Smooth muscle cell of the brain vasculature (primary cell): ENCODE data around the gene ABR.

Experiments used
- DNase-seq: peaks from one replicate; pipeline ENCODE4 v3.0.0-alpha.2; 2012; ENCODE audit warnings: low read depth, low spot score

The ABR gene

DNA sequence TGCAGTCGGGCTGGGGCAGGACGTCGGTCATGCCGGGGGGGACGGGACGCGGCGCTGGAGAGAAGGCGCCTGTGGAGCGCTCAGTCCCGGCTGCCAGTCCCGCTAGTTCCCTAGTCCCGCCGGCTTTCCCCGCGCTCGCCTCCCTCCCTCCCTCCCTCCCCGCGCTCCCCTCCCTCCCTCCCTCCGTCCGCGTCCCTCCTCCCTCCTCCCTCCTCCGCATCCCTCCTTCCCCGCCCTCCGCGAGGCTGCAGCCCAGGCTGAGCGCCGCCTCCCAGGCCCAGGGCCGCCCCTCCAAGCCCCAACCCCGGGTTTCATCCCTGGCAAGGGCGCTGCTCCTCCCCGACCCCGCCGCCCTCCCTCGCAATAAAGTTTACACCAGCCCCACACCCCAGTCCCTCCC, 148.1 kb downstream of the ABR start:
- DNase-seq = no peak

GRCh38 chr17:1030684-1031532, 148.9 kb downstream of the ABR start:
- DNase-seq = no peak

- no peak for DNase-seq
Observed at GRCh38 chr17:1029922-1030644, 149.7 kb downstream of the ABR start.

DNA sequence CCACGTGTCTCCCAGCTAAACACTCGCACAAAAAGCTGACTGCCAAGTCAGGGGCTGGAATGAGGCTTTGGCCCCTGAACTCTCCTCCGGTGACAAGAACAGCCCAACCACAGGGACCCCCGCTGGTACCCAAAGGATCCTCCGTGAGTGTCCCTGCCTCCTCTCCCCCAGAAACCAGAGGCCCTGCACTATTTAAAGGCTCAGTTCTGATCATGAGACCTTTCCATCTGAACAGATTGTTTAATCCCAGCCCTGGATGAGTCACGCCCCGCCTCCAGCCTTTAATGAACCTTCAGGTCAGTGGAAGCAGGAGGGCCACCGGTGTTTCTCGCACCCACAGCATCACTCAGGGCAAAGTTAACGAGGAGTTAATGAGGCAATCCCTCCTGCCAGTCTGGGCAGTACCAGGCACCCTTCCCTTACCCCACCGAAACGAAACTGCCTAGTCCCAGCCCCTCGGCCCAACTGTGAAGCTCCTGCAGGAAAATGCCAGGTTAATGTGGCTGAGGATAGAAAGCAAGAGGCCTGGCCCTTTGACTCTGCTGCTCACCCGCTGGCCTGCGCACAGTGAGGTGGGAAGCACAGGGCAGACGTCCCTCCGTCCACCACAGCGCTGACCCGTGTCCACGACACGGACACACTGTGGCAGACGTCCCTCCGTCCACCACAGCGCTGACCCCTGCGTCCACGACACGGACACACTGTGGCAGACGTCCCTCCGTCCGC, 150.4 kb downstream of the ABR start:
- DNase-seq = no peak

- no peak for DNase-seq
Observed at GRCh38 chr17:1027044-1027443, 152.7 kb downstream of the ABR start.

GRCh38 chr17:1026599-1026975, 153.2 kb downstream of the ABR start:
- no peak for DNase-seq

GRCh38 chr17:1025733-1026598, 153.8 kb downstream of the ABR start:
- DNase-seq = no peak

DNA sequence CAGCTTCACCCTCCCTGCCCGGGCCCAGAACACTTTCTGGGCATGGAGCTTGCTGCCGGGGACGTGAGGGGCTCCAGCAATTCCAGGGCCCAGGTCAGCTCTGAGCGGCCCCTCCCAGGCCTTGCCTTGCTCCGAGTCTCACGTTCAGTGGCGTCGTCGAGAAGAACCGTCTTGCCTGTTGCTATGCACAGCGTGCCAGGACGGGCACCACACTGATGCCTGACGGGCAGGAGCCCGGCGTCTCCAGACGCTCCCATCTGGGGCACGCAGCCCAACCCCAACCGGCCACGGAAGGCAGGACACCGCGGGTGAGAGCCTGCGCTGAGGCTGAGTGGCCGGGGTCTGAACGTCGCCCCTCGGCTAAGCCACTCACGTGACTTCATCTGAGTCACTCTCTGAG, 155.7 kb downstream of the ABR start:
- DNase-seq = no peak

GRCh38 chr17:1022278-1023024, 157.3 kb downstream of the ABR start:
- DNase-seq = no peak

DNA sequence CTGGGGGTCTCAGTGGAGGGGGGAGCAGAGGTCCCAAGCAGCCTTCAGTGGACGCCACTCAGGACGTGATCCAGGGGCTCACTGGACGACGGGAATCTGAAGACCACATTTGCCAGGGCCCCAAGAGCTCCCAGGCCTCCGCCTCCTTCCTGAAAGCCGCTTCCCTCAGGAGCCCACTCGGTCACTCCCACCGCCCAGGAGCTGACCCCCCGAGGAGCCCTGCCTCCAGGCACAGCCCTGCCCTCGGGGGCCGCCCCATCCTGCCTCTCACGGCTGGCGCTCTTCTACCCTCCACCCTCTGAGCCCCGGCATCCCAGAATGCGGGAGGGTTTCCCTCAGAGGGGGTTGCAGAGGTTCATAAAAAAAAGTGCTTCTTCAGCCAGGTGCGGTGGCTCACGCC, 158.6 kb downstream of the ABR start:
- no peak for DNase-seq

DNA sequence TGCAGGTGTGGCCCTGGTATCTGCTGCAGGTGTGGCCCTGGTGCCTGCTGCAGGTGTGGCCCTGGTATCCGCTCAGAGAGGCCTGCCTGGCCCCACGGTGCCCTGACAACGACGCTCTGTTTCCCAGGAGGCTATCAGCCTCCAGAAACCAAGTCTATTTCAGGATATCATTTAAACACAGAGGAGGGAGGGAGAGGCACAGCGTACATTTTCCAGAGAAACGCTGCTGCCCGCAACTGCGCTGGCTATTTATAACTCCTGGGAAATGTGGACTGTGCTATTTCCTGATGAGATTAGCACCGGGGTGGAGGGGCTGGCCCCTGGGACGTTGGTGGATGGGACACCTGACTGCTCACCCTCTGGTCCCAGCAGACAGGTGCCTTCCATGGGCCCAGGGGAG, 160.3 kb downstream of the ABR start:
- no peak for DNase-seq

GRCh38 chr17:1018547-1018946, 161.2 kb downstream of the ABR start:
- DNase-seq = no peak

- DNase-seq = no peak
Observed at GRCh38 chr17:1013729-1014090, 166.1 kb downstream of the ABR start.

DNA sequence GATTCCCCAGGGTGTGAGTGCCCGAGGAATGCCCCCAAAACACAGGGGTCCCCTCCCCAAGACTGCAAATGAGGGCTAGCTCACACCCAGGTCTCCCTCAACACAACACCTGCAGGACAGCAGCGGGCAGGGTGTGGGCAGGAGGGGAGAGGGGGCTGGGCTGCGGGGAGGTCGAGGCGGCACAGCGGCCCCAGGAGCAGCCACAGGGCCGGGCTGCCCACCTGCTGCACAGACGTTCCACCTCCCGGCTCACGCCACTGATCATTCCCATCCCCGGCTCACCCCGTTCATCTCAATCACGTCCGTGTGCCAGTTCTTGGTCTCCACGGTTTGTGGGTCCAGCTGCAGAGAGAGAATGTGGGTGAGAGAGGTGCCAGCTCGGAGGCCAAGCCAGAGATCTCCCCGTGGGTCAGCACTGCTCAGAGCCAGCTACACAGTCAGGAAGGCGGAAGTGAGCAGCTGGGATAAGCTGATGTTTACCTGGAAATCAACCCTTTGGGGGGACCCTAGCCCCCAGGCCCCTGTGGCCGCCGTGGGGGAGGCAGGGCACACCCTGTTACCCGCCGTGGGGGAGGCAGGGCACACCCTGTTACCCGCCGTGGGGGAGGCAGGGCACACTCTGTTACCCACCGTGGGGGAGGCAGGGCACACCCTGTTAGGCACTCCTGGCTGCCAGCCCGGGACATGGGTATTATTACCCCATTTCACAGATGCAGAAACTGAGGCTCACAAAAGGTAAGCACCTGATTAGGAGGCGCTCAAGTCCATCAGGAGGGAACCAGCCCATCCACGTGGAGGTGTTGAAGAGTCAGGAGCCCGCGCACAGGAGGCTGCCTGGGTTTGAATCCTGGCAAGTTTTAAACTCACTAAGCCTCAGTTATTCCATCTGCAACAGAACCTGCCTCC, 166.7 kb downstream of the ABR start:
- DNase-seq = no peak

DNA sequence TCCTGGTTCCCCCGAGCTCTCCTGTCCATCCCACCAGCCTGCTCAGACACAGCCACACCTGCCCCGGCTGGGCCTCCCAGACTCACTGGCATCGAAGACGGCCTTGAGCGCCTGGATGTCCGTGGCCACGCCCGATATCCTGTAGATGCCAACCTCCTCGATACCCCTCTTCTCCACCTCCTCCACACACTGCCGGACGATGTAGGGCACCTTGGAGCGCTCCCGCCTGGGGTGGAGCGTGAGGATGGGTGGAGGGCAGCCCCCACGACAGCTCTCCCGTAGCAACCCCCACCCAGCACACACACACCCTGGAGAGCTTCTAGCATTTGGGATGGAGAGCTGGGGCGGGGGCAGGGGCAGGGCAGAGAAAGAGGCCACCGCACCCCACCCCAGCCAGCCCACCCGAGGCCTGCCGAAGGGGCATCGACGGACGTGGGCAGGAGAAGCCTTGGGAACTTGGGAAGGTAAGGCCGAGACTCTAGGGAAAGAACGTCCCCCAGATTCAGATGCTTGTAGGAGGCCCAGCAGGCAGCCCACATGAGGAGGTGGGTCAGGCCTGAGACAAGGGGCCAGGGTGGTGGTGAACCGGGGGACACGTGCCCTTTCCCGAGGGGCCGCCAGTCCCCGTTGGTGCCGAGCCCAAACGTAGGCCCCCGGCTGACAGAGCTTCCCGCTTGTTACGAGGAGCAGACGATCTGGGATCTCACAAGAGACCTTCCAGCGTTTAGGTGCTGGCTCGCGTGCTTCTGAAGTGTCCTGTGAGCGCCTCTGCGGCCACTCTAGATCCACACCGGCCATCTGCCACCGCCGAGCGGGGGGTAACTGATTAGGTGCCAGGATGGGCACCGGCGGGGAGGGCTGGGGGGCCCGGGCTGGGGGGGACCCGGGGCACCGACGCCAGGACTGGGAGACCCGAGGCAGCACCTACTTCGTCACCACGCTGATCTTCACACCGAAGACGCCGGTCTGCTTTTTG, 167.7 kb downstream of the ABR start:
- DNase-seq = no peak

DNA sequence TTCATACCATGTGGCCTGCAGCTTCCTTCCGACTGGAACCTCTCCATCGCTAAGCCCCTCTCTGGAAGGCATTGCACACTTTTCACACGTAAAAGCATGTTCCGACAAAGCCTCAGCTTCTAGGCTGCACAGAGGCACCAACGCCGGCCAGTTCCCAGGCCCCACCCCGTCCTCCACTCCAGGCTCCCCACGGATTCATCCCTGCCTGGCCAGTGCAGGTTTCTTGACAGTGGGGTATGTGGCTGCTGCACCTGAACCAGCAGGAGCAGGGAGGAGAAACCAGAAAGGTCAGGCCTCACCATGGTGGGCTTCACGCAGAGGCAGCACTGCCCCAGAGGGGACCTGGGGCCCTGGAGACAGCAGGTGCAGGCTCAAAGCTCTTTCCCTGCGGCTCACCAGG, 168.6 kb downstream of the ABR start:
- DNase-seq = no peak

DNA sequence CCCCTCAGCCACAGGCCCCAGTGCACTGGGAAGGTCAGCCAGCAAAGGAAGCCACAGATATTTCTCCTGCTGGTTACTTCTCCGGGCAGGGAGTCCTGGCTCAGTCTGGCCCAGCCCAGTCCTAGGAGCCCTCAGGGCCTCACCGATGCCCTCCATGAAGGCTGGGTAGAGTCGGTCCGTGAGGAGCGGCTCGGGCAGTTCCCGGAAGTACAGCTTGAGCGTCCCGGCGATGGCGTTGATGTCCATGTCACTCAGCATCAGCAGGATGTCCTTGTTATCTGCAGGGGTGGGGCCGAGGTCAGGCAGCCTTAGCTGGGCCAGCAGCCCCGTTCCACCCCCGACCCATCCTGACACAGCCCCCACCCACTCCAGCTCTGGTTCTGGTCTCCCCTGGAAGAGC, 169.2 kb downstream of the ABR start:
- DNase-seq = no peak

DNA sequence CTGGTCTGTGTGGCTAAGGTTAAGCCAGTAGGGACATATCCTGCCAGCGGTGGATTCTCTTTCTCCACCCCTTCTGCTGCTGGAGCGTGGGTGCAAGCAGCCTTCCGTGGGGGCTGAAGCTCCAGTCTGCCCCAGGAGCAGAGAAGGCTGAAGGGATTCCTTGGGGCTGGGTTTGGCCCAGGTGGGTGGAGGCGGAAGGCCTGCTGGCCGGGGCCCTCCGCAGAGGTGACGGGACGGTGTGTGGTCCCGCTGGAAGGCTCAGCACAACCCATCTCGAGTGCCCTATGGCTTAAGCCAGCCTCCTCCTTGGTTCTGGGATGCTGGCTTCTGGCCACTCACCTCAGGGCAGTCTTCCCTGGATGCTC, 169.7 kb downstream of the ABR start:
- DNase-seq = no peak
